PC-3 (cell line): ENCODE measurements around the gene ADRA2B. TPM values are rescaled to one million over a fixed set of nuclear protein-coding genes. Genes with fewer than 3 reads are reported as not detected.
"Not testable (repeated sequence)": the region's sequence is repeated elsewhere in the genome, so short reads cannot be mapped to it uniquely, and the experiment has no call there.

Experiments
- ATAC-seq: fragments of 200-7000 bp; cut with Tn5 transposase; 2 replicates; pipeline ENCODE4 v1.9.1; 2020; ENCODE audit warnings: mild to moderate bottlenecking, moderate library complexity
- BruUV-seq: library from RNA; stranded (reverse); fragments of 400-500 nt; replicated peaks from 2 replicates; lab custom pipeline; 2021; lab: Mats Ljungman, UMichigan
- CTCF ChIA-PET: fragments of 300-600 bp; sonication (Branson Sonifier 250); formaldehyde crosslinking; loops from one replicate; lab custom pipeline; 2022; ENCODE audit warnings: antibody characterized with exemption; lab: Charles Lee
- POLR2A ChIA-PET: fragments of 300-600 bp; sonication (Branson Sonifier 250); formaldehyde crosslinking; loops from one replicate; lab custom pipeline; 2022; ENCODE audit warnings: antibody characterized with exemption; ENCODE audit not compliant: unreplicated experiment; lab: Charles Lee
- DNase-seq: peaks from one replicate; pipeline ENCODE4 v3.0.0-alpha.2; 2015
- H2AFZ ChIP-seq: fragments of 300-600 bp; sonication (generic); 2 replicates; pipeline ENCODE4 v1.6.0; 2016; ENCODE audit warnings: antibody characterized with exemption, low read length
- H3F3A ChIP-seq: fragments of 300-600 bp; sonication (generic); one replicate; pipeline ENCODE4 v1.6.0; 2017; ENCODE audit warnings: antibody characterized with exemption, low read length, control low read depth, mild to moderate bottlenecking; ENCODE audit not compliant: unreplicated experiment
- H3K27ac ChIP-seq: fragments of 300-600 bp; sonication (generic); 2 replicates; pipeline ENCODE4 v1.5.1; 2016; ENCODE audit warnings: mild to moderate bottlenecking, low read length
- H3K27me3 ChIP-seq: fragments of 300-600 bp; sonication (generic); 2 replicates; pipeline ENCODE4 v1.6.1; 2016; ENCODE audit warnings: low read length, mixed read lengths
- H3K36me3 ChIP-seq: fragments of 300-600 bp; sonication (generic); 2 replicates; pipeline ENCODE4 v1.6.1; 2016; ENCODE audit warnings: low read depth, mixed run types, low read length, mixed read lengths
- H3K4me1 ChIP-seq: fragments of 300-600 bp; sonication (generic); 2 replicates; pipeline ENCODE4 v1.5.1; 2016; ENCODE audit warnings: low read length; ENCODE audit not compliant: insufficient read depth
- H3K4me2 ChIP-seq: fragments of 300-600 bp; sonication (generic); 2 replicates; pipeline ENCODE4 v1.6.0; 2016; ENCODE audit warnings: low read length
- H3K4me3 ChIP-seq: fragments of 300-600 bp; sonication (generic); 2 replicates; pipeline ENCODE4 v1.5.1; 2016; ENCODE audit warnings: mild to moderate bottlenecking, low read length, mixed read lengths
- H3K79me2 ChIP-seq: fragments of 300-600 bp; sonication (generic); 2 replicates; pipeline ENCODE4 v1.6.1; 2017; ENCODE audit warnings: low read length, mixed read lengths
- H3K9ac ChIP-seq: fragments of 300-600 bp; sonication (generic); 2 replicates; pipeline ENCODE4 v1.6.0; 2016; ENCODE audit warnings: mild to moderate bottlenecking, low read length
- H3K9me2 ChIP-seq: fragments of 300-600 bp; sonication (generic); replicated peaks from 2 replicates; pipeline ENCODE4 v1.6.1; 2016; ENCODE audit warnings: mixed run types, low read length, mixed read lengths
- H3K9me3 ChIP-seq: fragments of 300-600 bp; sonication (generic); 2 replicates; pipeline ENCODE4 v1.6.1; 2016; ENCODE audit warnings: low read length, mixed read lengths
- H4K20me1 ChIP-seq: fragments of 300-600 bp; sonication (generic); 2 replicates; pipeline ENCODE4 v1.6.1; 2016; ENCODE audit warnings: low read length, mixed read lengths
- CTCF ChIP-seq: fragments of 300-600 bp; sonication (generic); conservative IDR thresholded peaks from 2 replicates; pipeline ENCODE4 v1.5.1; 2017; ENCODE audit warnings: antibody characterized with exemption, low read depth, mild to moderate bottlenecking, low read length
- EZH2 ChIP-seq: fragments of 300-600 bp; sonication (generic); IDR thresholded peaks from one replicate; pipeline ENCODE4 v1.6.1; 2017; ENCODE audit warnings: antibody characterized with exemption, mild to moderate bottlenecking, low read length; ENCODE audit not compliant: unreplicated experiment
- EZH2phosphoT487 ChIP-seq: fragments of 300-600 bp; sonication (generic); IDR thresholded peaks from 2 replicates; pipeline ENCODE4 v1.6.1; 2018; ENCODE audit warnings: mild to moderate bottlenecking, antibody characterized with exemption, low read length, borderline replicate concordance
- intact Hi-C: fragments of 100-400 bp; cut with micrococcal nuclease; formaldehyde crosslinking; loops from 2 replicates; pipeline ENCODE4 v1.9.0; 2023
- total RNA-seq: library from RNA; depleted of rRNA; stranded (reverse); fragments of >200 nt; gene quantifications from 2 replicates; pipeline ENCODE4 v1.2.3, GENCODE V29; 2014

The ADRA2B gene
- total RNA-seq, 1 experiment from 2014 or later: not detected

GRCh38 chr2:96065381-96065930, 50.9 kb downstream of the ADRA2B start:
- Histone ChIP-seq H3K4me2 (no peak overlapping the region), H3K79me2 (no peaks in the 10 kb centered on the region), H3K27me3 (no peaks in the 10 kb centered on the region), H3K4me3 (no peak overlapping the region), H3K4me1 (peaks cover 4% of the 10 kb centered on the region; the same call in 1 of the 2 replicates), H2AFZ (no peak overlapping the region), H4K20me1 (no peaks in the 10 kb centered on the region), H3K9ac (no peak overlapping the region), H3K9me3 (no peaks in the 10 kb centered on the region), H3F3A (no peaks in the 10 kb centered on the region), H3K27ac (no peak overlapping the region), H3K36me3 (no peaks in the 10 kb centered on the region), H3K9me2 (no peaks in the 10 kb centered on the region)
- no peak for TF ChIP-seq EZH2
- TF ChIP-seq EZH2phosphoT487: no peak
- TF ChIP-seq CTCF: no peak
- no peak for DNase-seq
- no peak for ATAC-seq
- ChIA-PET CTCF (no interaction called here), POLR2A (no interaction called here)
- intact Hi-C loops: no loop called here
- no TSS peak for BruUV-seq

- CTCF ChIA-PET, H3K27me3 ChIP-seq, H3K9ac ChIP-seq, H3K4me2 ChIP-seq, H3K4me3 ChIP-seq, H3K79me2 ChIP-seq, H3K9me2 ChIP-seq, POLR2A ChIA-PET, H3K27ac ChIP-seq, BruUV-seq, H3K9me3 ChIP-seq, intact Hi-C loops, ATAC-seq, DNase-seq, H3K36me3 ChIP-seq, H3F3A ChIP-seq, H4K20me1 ChIP-seq, H2AFZ ChIP-seq, H3K4me1 ChIP-seq: not testable (repeated sequence)
These were observed 51.6 kb downstream of the ADRA2B start for GRCh38 chr2:96064760-96065159.

- BruUV-seq, H3K4me1 ChIP-seq, H3K27me3 ChIP-seq, H3K9ac ChIP-seq, H3K4me2 ChIP-seq, H2AFZ ChIP-seq, H4K20me1 ChIP-seq, POLR2A ChIA-PET, H3K27ac ChIP-seq, DNase-seq, H3F3A ChIP-seq, H3K9me3 ChIP-seq, H3K9me2 ChIP-seq, intact Hi-C loops, H3K36me3 ChIP-seq, H3K4me3 ChIP-seq, ATAC-seq, H3K79me2 ChIP-seq, CTCF ChIA-PET: not testable (repeated sequence)
These were observed 52.2 kb downstream of the ADRA2B start for GRCh38 chr2:96064047-96064675.
